Right lobe of liver (tissue), 4 donors: Measurements from ENCODE around the gene EIF4E.

Experiments used
- CTCF ChIP-seq, 4 donors: fragments of 200-600 bp in 3 of 4; fragments of 450-650 bp in 1 of 4; IDR thresholded peaks; one replicate each; pipeline versions ENCODE4 v1.5.1 to v1.8.0; 2016 to 2022; ENCODE audit warnings: antibody characterized with exemption in 4 of 4, mild to moderate bottlenecking in 2 of 4
- POLR2A ChIP-seq: fragments of 450-650 bp; IDR thresholded peaks from one replicate; pipeline ENCODE4 v1.6.1; 2017; ENCODE audit warnings: antibody characterized with exemption, mild to moderate bottlenecking
- donor health status: DM: no; HTN: no; CAD: no.
- donor health status: DM: no; HTN: no; CAD: no.
- donor health status: DM: no; HTN: yes; CAD: no.

- TF ChIP-seq CTCF (IDR thresholded peaks at IDR 0.05) (no peak), POLR2A (no peak)
Measured at GRCh38 chr4:98905297-98905696, 23.6 kb downstream of the EIF4E start.
